HCT116 (cell line): ENCODE results near the gene PITRM1.

ENCODE experiments used
- CEBPB ChIP-seq: IDR thresholded peaks from 2 replicates; pipeline ENCODE4 v1.6.1; 2012; ENCODE audit warnings: low read depth
- POLR2AphosphoS5 ChIP-seq: IDR thresholded peaks from 2 replicates; pipeline ENCODE4 v1.6.1; 2011; ENCODE audit warnings: mild to moderate bottlenecking, low read depth, low read length, moderate library complexity
- SIN3A ChIP-seq: IDR thresholded peaks from 2 replicates; pipeline ENCODE4 v1.6.1; 2012; ENCODE audit warnings: low read depth
- ZFX ChIP-seq: fragments of 450-650 bp; IDR thresholded peaks from 2 replicates; pipeline ENCODE4 v1.6.1; 2017
- TF ChIP-seq, protein P1 (sequence below), 3 experiments: fragments of 200-600 bp in 1 of 3; sonication (generic) in 1 of 3; IDR thresholded peaks in 2 of 3; conservative IDR thresholded peaks in 1 of 3; 2 replicates each; pipeline ENCODE4 v1.5.1; 2012 to 2017; ENCODE audit warnings: low read depth in 2 of 3, low read length in 2 of 3, antibody characterized with exemption in 1 of 3, borderline replicate concordance in 1 of 3, control low read depth in 1 of 3, mild to moderate bottlenecking in 1 of 3, mixed read lengths in 1 of 3, mixed run types in 1 of 3, moderate library complexity in 1 of 3; ENCODE audit not compliant: insufficient read depth in 1 of 3
- TF ChIP-seq, protein P2 (sequence below): IDR thresholded peaks from 2 replicates; pipeline ENCODE4 v1.6.1; 2011; ENCODE audit warnings: mild to moderate bottlenecking, low read length, moderate library complexity; ENCODE audit not compliant: insufficient replicate concordance; ENCODE audit errors: extremely low read depth
- TF ChIP-seq, protein P3 (sequence below): IDR thresholded peaks from 2 replicates; pipeline ENCODE4 v1.6.1; 2012; ENCODE audit warnings: low read depth

DNA sequence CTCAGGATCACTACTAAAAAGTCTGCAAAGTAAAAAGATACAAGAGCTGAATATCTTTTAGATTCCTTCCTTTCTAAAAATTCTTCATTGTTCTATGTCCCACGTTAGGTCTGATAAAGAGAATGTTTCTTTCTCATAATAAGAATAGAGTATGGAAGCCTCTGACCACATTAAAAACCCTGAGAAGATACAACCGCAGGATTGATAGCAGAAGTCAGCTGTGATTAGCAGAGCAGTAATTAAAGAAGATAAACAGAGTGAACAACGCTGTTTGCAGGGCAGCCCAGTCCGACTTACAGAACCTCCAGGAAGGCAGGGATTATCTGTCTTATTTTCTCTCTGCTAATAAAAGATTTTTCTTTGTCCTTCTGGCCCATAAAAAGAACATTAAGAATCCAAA is 31.4 kb upstream of the PITRM1 start:
- TF ChIP-seq, protein P1, sequence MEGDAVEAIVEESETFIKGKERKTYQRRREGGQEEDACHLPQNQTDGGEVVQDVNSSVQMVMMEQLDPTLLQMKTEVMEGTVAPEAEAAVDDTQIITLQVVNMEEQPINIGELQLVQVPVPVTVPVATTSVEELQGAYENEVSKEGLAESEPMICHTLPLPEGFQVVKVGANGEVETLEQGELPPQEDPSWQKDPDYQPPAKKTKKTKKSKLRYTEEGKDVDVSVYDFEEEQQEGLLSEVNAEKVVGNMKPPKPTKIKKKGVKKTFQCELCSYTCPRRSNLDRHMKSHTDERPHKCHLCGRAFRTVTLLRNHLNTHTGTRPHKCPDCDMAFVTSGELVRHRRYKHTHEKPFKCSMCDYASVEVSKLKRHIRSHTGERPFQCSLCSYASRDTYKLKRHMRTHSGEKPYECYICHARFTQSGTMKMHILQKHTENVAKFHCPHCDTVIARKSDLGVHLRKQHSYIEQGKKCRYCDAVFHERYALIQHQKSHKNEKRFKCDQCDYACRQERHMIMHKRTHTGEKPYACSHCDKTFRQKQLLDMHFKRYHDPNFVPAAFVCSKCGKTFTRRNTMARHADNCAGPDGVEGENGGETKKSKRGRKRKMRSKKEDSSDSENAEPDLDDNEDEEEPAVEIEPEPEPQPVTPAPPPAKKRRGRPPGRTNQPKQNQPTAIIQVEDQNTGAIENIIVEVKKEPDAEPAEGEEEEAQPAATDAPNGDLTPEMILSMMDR (IDR thresholded peaks at IDR 0.05 in 2 of 3, conservative IDR thresholded peaks at IDR 0.05 in 1 of 3; ENCODE audit: borderline replicate concordance in 1 of 3, insufficient read depth in 1 of 3, low read depth in 2 of 3, low read length in 2 of 3): no peak
- TF ChIP-seq POLR2AphosphoS5: no peak
- no peak for TF ChIP-seq SIN3A
- TF ChIP-seq, protein P2, sequence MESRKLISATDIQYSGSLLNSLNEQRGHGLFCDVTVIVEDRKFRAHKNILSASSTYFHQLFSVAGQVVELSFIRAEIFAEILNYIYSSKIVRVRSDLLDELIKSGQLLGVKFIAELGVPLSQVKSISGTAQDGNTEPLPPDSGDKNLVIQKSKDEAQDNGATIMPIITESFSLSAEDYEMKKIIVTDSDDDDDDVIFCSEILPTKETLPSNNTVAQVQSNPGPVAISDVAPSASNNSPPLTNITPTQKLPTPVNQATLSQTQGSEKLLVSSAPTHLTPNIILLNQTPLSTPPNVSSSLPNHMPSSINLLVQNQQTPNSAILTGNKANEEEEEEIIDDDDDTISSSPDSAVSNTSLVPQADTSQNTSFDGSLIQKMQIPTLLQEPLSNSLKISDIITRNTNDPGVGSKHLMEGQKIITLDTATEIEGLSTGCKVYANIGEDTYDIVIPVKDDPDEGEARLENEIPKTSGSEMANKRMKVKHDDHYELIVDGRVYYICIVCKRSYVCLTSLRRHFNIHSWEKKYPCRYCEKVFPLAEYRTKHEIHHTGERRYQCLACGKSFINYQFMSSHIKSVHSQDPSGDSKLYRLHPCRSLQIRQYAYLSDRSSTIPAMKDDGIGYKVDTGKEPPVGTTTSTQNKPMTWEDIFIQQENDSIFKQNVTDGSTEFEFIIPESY: no peak
- no peak for TF ChIP-seq CEBPB
- TF ChIP-seq, protein P3, sequence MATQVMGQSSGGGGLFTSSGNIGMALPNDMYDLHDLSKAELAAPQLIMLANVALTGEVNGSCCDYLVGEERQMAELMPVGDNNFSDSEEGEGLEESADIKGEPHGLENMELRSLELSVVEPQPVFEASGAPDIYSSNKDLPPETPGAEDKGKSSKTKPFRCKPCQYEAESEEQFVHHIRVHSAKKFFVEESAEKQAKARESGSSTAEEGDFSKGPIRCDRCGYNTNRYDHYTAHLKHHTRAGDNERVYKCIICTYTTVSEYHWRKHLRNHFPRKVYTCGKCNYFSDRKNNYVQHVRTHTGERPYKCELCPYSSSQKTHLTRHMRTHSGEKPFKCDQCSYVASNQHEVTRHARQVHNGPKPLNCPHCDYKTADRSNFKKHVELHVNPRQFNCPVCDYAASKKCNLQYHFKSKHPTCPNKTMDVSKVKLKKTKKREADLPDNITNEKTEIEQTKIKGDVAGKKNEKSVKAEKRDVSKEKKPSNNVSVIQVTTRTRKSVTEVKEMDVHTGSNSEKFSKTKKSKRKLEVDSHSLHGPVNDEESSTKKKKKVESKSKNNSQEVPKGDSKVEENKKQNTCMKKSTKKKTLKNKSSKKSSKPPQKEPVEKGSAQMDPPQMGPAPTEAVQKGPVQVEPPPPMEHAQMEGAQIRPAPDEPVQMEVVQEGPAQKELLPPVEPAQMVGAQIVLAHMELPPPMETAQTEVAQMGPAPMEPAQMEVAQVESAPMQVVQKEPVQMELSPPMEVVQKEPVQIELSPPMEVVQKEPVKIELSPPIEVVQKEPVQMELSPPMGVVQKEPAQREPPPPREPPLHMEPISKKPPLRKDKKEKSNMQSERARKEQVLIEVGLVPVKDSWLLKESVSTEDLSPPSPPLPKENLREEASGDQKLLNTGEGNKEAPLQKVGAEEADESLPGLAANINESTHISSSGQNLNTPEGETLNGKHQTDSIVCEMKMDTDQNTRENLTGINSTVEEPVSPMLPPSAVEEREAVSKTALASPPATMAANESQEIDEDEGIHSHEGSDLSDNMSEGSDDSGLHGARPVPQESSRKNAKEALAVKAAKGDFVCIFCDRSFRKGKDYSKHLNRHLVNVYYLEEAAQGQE: no peak
- TF ChIP-seq ZFX: no peak
